HepG2 (cell line): ENCODE data around the gene LUC7L2. TPM values are rescaled to one million over a fixed set of nuclear protein-coding genes. Genes with fewer than 3 reads are reported as not detected.

Experiments used
- ARID3A ChIP-seq: IDR thresholded peaks from 2 replicates; pipeline ENCODE4 v1.6.1; 2012; ENCODE audit warnings: low read depth, low read length, improper control_type of control experiment
- CREBL2 ChIP-seq: sonication (generic); formaldehyde crosslinking; IDR thresholded peaks from 2 replicates; pipeline ENCODE4 v1.8.1; 2023; ENCODE audit warnings: missing genetic modification reagents, mild to moderate bottlenecking, borderline replicate concordance
- ETV5 ChIP-seq: IDR thresholded peaks from 2 replicates; pipeline ENCODE4 v1.6.1; 2018; ENCODE audit warnings: missing biosample characterization, missing genetic modification reagents, inconsistent platforms, borderline replicate concordance
- GATAD1 ChIP-seq: IDR thresholded peaks from 2 replicates; pipeline ENCODE4 v1.6.1; 2016; ENCODE audit warnings: missing genetic modification reagents, missing compliant biosample characterization
- MTA1 ChIP-seq: sonication (generic); formaldehyde crosslinking; IDR thresholded peaks from 2 replicates; pipeline ENCODE4 v1.4.0; 2020; ENCODE audit warnings: missing genetic modification reagents, mild to moderate bottlenecking, borderline replicate concordance
- NONO ChIP-seq, 2 experiments: fragments of 450-650 bp in 1 of 2; sonication (generic) in 1 of 2; formaldehyde crosslinking in 1 of 2; IDR thresholded peaks in 1 of 2; conservative IDR thresholded peaks in 1 of 2; 2 replicates each; pipeline versions ENCODE4 v1.6.1 to v1.8.0; 2017 to 2022; ENCODE audit warnings: mild to moderate bottlenecking in 1 of 2, missing genetic modification reagents in 1 of 2, moderate library complexity in 1 of 2
- PATZ1 ChIP-seq: sonication (generic); formaldehyde crosslinking; IDR thresholded peaks from 2 replicates; pipeline ENCODE4 v1.4.0; 2020; ENCODE audit warnings: missing genetic modification reagents
- PAX8 ChIP-seq: sonication (generic); formaldehyde crosslinking; IDR thresholded peaks from 2 replicates; pipeline ENCODE4 v1.8.0; 2022; ENCODE audit warnings: mild to moderate bottlenecking, missing genetic modification reagents, borderline replicate concordance
- ZGPAT ChIP-seq: IDR thresholded peaks from 2 replicates; pipeline ENCODE4 v1.6.1; 2016; ENCODE audit warnings: mild to moderate bottlenecking
- ZKSCAN8 ChIP-seq: IDR thresholded peaks from 2 replicates; pipeline ENCODE4 v1.6.1; 2016; ENCODE audit warnings: borderline replicate concordance, missing genetic modification reagents, missing compliant biosample characterization
- ZNF331 ChIP-seq: sonication (generic); formaldehyde crosslinking; IDR thresholded peaks from 2 replicates; pipeline ENCODE4 v1.4.0; 2020; ENCODE audit warnings: missing genetic modification reagents
- ZNF44 ChIP-seq: sonication (generic); formaldehyde crosslinking; IDR thresholded peaks from 2 replicates; pipeline ENCODE4 v1.5.1; 2020; ENCODE audit warnings: mild to moderate bottlenecking, missing genetic modification reagents
- ZNF737 ChIP-seq: sonication (generic); formaldehyde crosslinking; IDR thresholded peaks from 2 replicates; pipeline ENCODE4 v1.5.0; 2020; ENCODE audit warnings: missing genetic modification reagents, mild to moderate bottlenecking, borderline replicate concordance
- polyA plus RNA-seq, 8 experiments: library from polyadenylated mRNA; depleted of rRNA in 3 of 8; stranded (reverse) in 7 of 8; unstranded in 1 of 8; fragments of >200 nt; fragmentation: Illumina TruSeq in 4 of 8; extraction: Trizol in 4 of 8; gene quantifications; 2 replicates each; pipeline versions ENCODE4 v1.2.1 to v1.2.3, GENCODE V29; 2011 to 2016; ENCODE audit warnings: low read depth in 4 of 8, missing spikeins in 1 of 8, mixed read lengths in 1 of 8; ENCODE audit not compliant: insufficient read depth in 1 of 8
- total RNA-seq, 5 experiments: library from RNA; depleted of rRNA; stranded (reverse); fragments of >200 nt; fragmentation: Illumina TruSeq; extraction: Trizol; gene quantifications; 2 replicates each; pipeline ENCODE4 v1.2.3, GENCODE V29; 2016; ENCODE audit warnings: low read depth in 1 of 5
- TF ChIP-seq, protein P1 (sequence below), 2 experiments: IDR thresholded peaks; 2 replicates each; pipeline ENCODE4 v1.6.1; 2011 to 2012; ENCODE audit warnings: low read length in 2 of 2, borderline replicate concordance in 1 of 2, low read depth in 1 of 2, mild to moderate bottlenecking in 1 of 2, moderate library complexity in 1 of 2
- TF ChIP-seq, protein P2 (sequence below): sonication (generic); formaldehyde crosslinking; IDR thresholded peaks from 2 replicates; pipeline ENCODE4 v1.5.1; 2020; ENCODE audit warnings: missing genetic modification reagents, mild to moderate bottlenecking, borderline replicate concordance
- TF ChIP-seq, protein P3 (sequence below): sonication (generic); formaldehyde crosslinking; IDR thresholded peaks from 2 replicates; pipeline ENCODE4 v1.8.0; 2022; ENCODE audit warnings: mild to moderate bottlenecking, missing genetic modification reagents, moderate library complexity

Gene LUC7L2
- total and polyA plus RNA-seq, 2 of the 13 experiments (the other 11 are each of a cell fraction or from before 2014, with no cell fraction given), result 17.9 to 50.7 TPM

GRCh38 chr7:139341058-139341775 lies 18.5 kb upstream of the LUC7L2 start, which contains the start of gene FMC1 (continued):
- TF ChIP-seq NONO (IDR thresholded peaks at IDR 0.05), result no peak
- TF ChIP-seq NONO (CRISPR knock-in tag; conservative IDR thresholded peaks at IDR 0.05), result peak; percentile 77
- TF ChIP-seq, protein P1, sequence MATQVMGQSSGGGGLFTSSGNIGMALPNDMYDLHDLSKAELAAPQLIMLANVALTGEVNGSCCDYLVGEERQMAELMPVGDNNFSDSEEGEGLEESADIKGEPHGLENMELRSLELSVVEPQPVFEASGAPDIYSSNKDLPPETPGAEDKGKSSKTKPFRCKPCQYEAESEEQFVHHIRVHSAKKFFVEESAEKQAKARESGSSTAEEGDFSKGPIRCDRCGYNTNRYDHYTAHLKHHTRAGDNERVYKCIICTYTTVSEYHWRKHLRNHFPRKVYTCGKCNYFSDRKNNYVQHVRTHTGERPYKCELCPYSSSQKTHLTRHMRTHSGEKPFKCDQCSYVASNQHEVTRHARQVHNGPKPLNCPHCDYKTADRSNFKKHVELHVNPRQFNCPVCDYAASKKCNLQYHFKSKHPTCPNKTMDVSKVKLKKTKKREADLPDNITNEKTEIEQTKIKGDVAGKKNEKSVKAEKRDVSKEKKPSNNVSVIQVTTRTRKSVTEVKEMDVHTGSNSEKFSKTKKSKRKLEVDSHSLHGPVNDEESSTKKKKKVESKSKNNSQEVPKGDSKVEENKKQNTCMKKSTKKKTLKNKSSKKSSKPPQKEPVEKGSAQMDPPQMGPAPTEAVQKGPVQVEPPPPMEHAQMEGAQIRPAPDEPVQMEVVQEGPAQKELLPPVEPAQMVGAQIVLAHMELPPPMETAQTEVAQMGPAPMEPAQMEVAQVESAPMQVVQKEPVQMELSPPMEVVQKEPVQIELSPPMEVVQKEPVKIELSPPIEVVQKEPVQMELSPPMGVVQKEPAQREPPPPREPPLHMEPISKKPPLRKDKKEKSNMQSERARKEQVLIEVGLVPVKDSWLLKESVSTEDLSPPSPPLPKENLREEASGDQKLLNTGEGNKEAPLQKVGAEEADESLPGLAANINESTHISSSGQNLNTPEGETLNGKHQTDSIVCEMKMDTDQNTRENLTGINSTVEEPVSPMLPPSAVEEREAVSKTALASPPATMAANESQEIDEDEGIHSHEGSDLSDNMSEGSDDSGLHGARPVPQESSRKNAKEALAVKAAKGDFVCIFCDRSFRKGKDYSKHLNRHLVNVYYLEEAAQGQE (IDR thresholded peaks at IDR 0.05; ENCODE audit: borderline replicate concordance in 1 of 2, low read depth in 1 of 2, low read length in 2 of 2), result peak in 1 of 2 experiments; percentile 8; a peak in 1 of 4 replicates
- TF ChIP-seq ZKSCAN8 (CRISPR knock-in tag), result no peak
- TF ChIP-seq ZGPAT (CRISPR knock-in tag), result peak; percentile 62
- no peak; the same call in 1 of the 2 replicates for TF ChIP-seq CREBL2 (CRISPR knock-in tag)
- no peak for TF ChIP-seq PAX8 (CRISPR knock-in tag)
- TF ChIP-seq ZNF737 (CRISPR knock-in tag), result 0 out of 2 replicates have a peak, but pooled peaks have one; percentile 58
- TF ChIP-seq GATAD1, result peak; percentile 70
- peak; percentile 80; the same call in 1 of the 2 replicates for TF ChIP-seq PATZ1 (CRISPR knock-in tag)
- no peak; the same call in 1 of the 2 replicates for TF ChIP-seq ETV5 (CRISPR knock-in tag)
- no peak for TF ChIP-seq ZNF331 (CRISPR knock-in tag)
- TF ChIP-seq, protein P2, sequence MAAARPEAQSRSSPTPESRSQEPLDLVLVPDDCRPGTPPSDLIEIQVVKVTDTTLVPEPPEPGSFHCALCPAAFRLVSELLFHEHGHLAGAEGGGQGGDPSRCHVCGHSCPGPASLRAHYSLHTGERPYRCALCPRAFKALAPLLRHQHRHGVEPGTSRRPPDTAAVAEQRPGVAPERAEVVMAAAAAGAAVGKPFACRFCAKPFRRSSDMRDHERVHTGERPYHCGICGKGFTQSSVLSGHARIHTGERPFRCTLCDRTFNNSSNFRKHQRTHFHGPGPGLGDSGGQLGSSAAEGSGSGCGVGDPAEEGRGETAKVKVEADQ (CRISPR knock-in tag), result no peak
- TF ChIP-seq, protein P3, sequence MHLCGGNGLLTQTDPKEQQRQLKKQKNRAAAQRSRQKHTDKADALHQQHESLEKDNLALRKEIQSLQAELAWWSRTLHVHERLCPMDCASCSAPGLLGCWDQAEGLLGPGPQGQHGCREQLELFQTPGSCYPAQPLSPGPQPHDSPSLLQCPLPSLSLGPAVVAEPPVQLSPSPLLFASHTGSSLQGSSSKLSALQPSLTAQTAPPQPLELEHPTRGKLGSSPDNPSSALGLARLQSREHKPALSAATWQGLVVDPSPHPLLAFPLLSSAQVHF, result no peak
- TF ChIP-seq ARID3A, result peak; percentile 82
- no peak for TF ChIP-seq ZNF44
- TF ChIP-seq MTA1 (CRISPR knock-in tag), result peak; percentile 51; the same call in 1 of the 2 replicates
